BLaER1 (cell line): ENCODE data around the gene ENTPD1.

Source experiments
- H3K27ac ChIP-seq: shearing (Covaris generic); formaldehyde crosslinking; 2 replicates; pipeline ENCODE4 v1.8.1; 2022
- H3K27me3 ChIP-seq: shearing (Covaris generic); formaldehyde crosslinking; 2 replicates; pipeline ENCODE4 v1.8.1; 2022
- H3K36me3 ChIP-seq: shearing (Covaris generic); formaldehyde crosslinking; 2 replicates; pipeline ENCODE4 v1.8.1; 2022
- H3K4me1 ChIP-seq: shearing (Covaris generic); formaldehyde crosslinking; 2 replicates; pipeline ENCODE4 v1.8.1; 2022
- H3K4me2 ChIP-seq: shearing (Covaris generic); formaldehyde crosslinking; 2 replicates; pipeline ENCODE4 v1.8.1; 2022
- H3K4me3 ChIP-seq: shearing (Covaris generic); formaldehyde crosslinking; 2 replicates; pipeline ENCODE4 v1.8.1; 2022
- H3K9ac ChIP-seq: shearing (Covaris generic); formaldehyde crosslinking; 2 replicates; pipeline ENCODE4 v1.8.1; 2022
- H3K9me3 ChIP-seq: shearing (Covaris generic); formaldehyde crosslinking; 2 replicates; pipeline ENCODE4 v1.8.1; 2022
- H4K20me1 ChIP-seq: shearing (Covaris generic); formaldehyde crosslinking; 2 replicates; pipeline ENCODE4 v1.8.1; 2022
- Cebpa-rat ChIP-seq: shearing (Covaris generic); IDR thresholded peaks from 2 replicates; pipeline ENCODE4 v1.8.1; 2022

The ENTPD1 gene

GRCh38 chr10:95836610-95837355, 80.8 kb downstream of the ENTPD1 start:
- 0 out of 2 replicates have a peak overlapping the region, but pooled peaks have one; percentile 32 for H3K27ac ChIP-seq
- H3K36me3 ChIP-seq, result no peaks in the 10 kb centered on the region
- H4K20me1 ChIP-seq, result no peaks in the 10 kb centered on the region
- H3K9me3 ChIP-seq, result no peaks in the 10 kb centered on the region
- peaks cover 21% of the 10 kb centered on the region for H3K4me1 ChIP-seq
- H3K9ac ChIP-seq, result no peak overlapping the region
- H3K4me3 ChIP-seq, result no peak overlapping the region
- H3K4me2 ChIP-seq, result peak overlapping the region; percentile 61
- TF ChIP-seq Cebpa-rat, result no peak
- no peaks in the 10 kb centered on the region for H3K27me3 ChIP-seq

DNA sequence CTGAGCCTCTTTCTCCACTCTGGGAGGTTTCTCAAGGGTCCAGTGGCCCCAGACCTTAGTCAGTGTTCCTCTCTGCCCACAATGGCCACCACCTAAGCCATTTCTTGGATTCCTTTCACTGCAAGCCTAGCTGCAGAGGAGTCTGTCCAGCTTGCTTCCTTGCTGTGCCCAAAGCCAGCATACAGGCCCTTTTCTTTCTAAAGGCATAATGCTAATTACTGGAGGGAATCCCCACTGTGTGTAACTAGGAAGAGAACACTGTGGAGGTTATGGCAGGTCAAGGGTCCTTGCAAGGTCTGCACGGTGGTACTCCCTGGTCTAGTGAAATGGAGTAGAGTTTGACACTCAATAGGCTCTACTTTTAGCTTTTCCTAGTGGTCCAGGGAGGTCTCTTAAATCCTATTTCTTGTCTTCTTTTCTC, 81.4 kb downstream of the ENTPD1 start:
- H3K36me3 ChIP-seq, result no peaks in the 10 kb centered on the region
- H3K4me2 ChIP-seq, result peak overlapping the region; percentile 61
- TF ChIP-seq Cebpa-rat, result no peak
- H3K27me3 ChIP-seq, result no peaks in the 10 kb centered on the region
- 0 out of 2 replicates have a peak overlapping the region, but pooled peaks have one; percentile 32 for H3K27ac ChIP-seq
- H3K9me3 ChIP-seq, result no peaks in the 10 kb centered on the region
- no peak overlapping the region for H3K9ac ChIP-seq
- no peak overlapping the region for H3K4me3 ChIP-seq
- peaks cover 22% of the 10 kb centered on the region for H3K4me1 ChIP-seq
- no peaks in the 10 kb centered on the region for H4K20me1 ChIP-seq

DNA sequence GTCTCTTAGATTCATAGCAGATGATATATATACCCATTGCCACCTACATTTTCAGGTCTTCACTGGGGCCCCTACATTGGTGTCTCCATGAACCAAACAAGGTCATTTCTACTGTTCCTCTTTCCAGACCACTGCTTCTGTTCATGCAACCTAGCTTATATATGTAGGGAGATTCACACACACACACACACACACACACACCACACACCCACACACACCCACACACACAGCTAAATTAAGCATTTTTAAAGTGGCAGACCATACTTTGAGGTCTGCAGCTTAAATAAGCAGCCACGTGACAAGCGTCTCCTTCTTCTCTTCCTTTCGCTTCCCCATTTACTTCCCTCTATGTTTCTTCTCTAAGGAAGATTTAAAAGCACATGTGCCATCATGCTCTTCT, 81.8 kb downstream of the ENTPD1 start:
- H3K9me3 ChIP-seq, result no peaks in the 10 kb centered on the region
- H3K4me1 ChIP-seq, result peaks cover 22% of the 10 kb centered on the region
- no peak for TF ChIP-seq Cebpa-rat
- peak overlapping the region; percentile 61 for H3K4me2 ChIP-seq
- no peak overlapping the region for H3K9ac ChIP-seq
- no peaks in the 10 kb centered on the region for H3K36me3 ChIP-seq
- no peak overlapping the region for H3K4me3 ChIP-seq
- H3K27ac ChIP-seq, result no peak overlapping the region
- H3K27me3 ChIP-seq, result no peaks in the 10 kb centered on the region
- H4K20me1 ChIP-seq, result no peaks in the 10 kb centered on the region

DNA sequence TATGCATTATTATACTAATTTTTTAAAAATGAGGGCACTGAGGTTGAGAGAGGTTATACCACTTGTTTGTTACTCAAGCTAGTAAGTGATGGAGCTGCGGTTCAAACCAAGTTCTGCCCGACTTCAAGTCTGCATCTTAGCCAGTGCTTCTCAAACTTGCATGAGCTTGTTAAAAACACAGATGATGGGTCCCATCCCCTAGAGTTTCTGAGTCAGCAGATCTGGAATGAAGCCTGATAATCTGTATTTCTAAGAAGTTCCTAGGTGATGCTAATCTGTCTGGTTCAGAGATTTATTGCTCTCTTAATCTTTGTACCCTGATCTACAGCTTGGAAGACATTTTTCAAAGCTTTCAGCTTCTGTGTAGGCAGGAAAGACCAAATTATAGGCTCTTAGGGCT, 84.2 kb downstream of the ENTPD1 start:
- H3K27me3 ChIP-seq, result no peaks in the 10 kb centered on the region
- no peak overlapping the region for H3K27ac ChIP-seq
- H3K4me1 ChIP-seq, result peaks cover 22% of the 10 kb centered on the region
- no peak overlapping the region for H3K9ac ChIP-seq
- no peaks in the 10 kb centered on the region for H3K9me3 ChIP-seq
- no peaks in the 10 kb centered on the region for H3K36me3 ChIP-seq
- H3K4me3 ChIP-seq, result no peak overlapping the region
- H4K20me1 ChIP-seq, result no peaks in the 10 kb centered on the region
- H3K4me2 ChIP-seq, result no peak overlapping the region
- TF ChIP-seq Cebpa-rat, result no peak

DNA sequence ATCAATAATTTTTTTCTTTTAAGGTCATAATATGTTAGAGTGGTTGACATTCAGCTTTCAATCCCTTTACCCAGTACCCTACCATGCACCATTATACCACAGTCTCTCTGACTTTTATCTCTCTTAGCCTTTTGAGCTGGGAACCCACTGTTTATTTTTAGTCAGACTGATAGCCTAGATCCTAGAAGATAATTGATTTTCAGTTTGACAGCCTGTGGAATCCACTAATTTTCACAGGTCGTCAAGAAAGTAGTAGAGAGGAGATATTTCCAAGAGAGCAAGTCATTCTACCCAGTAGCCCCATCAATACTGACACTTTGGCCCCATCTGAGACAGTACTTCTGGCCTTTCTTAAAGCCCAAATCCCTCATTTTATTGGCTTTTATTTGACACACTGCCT, 84.7 kb downstream of the ENTPD1 start:
- Histone ChIP-seq H3K9ac (no peak overlapping the region), H3K4me3 (no peak overlapping the region), H3K36me3 (no peaks in the 10 kb centered on the region), H3K4me2 (no peak overlapping the region), H4K20me1 (no peaks in the 10 kb centered on the region), H3K27ac (no peak overlapping the region), H3K9me3 (no peaks in the 10 kb centered on the region), H3K27me3 (no peaks in the 10 kb centered on the region), H3K4me1 (peaks cover 22% of the 10 kb centered on the region)
- no peak for TF ChIP-seq Cebpa-rat

DNA sequence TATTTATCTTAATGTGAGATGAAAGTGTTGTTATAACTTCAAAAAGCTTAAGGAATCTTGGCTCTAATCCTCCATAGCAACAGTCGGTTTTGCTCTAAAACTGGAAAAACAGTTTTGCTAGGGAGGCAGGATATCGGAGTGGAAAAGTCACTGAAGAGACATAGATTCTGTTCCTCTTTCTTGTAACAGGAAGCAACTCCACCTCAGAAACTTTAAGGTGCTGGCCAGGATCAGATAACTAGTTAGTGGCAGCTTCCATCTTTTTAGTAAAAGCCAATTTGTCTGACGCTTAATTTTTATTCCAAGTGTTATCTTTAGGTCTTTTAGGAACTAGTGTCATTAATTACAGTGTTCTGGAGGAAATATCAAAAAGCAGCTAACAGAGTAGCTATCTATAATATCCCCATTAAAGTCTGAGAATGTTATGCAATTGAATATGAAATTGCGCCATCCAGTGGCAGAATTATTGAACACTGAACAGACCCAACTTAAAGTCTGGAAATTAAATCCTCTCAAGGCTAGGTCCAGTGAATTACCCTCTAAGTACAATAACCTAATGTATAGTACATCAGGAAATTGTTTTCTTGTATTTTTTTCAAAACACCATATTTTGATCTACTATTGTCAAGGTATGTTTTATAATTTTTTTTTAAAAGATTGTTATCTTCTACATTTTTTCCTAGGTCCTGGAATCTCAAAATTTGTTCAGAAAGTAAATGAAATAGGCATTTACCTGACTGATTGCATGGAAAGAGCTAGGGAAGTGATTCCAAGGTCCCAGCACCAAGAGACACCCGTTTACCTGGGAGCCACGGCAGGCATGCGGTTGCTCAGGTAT, 85.9 kb downstream of the ENTPD1 start:
- Histone ChIP-seq H3K4me3 (no peak overlapping the region), H3K4me2 (0 out of 2 replicates have a peak overlapping the region, but pooled peaks have one; percentile 20)
- TF ChIP-seq Cebpa-rat, result no peak

GRCh38 chr10:95845411-95845810, 89.4 kb downstream of the ENTPD1 start:
- H3K4me1 ChIP-seq, result peaks cover 6% of the 10 kb centered on the region; the same call in 1 of the 2 replicates
- no peaks in the 10 kb centered on the region for H3K9me3 ChIP-seq
- H3K27me3 ChIP-seq, result no peaks in the 10 kb centered on the region
- H4K20me1 ChIP-seq, result no peaks in the 10 kb centered on the region
- TF ChIP-seq Cebpa-rat, result no peak
- no peak overlapping the region for H3K4me2 ChIP-seq
- H3K27ac ChIP-seq, result no peak overlapping the region
- no peak overlapping the region for H3K4me3 ChIP-seq
- H3K36me3 ChIP-seq, result no peaks in the 10 kb centered on the region
- H3K9ac ChIP-seq, result no peak overlapping the region

More for the DNA sequence above, 85.9 kb downstream of the ENTPD1 start:
- no peaks in the 10 kb centered on the region for H3K36me3 ChIP-seq
- no peaks in the 10 kb centered on the region for H4K20me1 ChIP-seq
- H3K9ac ChIP-seq, result no peak overlapping the region
- no peak overlapping the region for H3K27ac ChIP-seq
- H3K9me3 ChIP-seq, result no peaks in the 10 kb centered on the region
- peaks cover 19% of the 10 kb centered on the region for H3K4me1 ChIP-seq
- no peaks in the 10 kb centered on the region for H3K27me3 ChIP-seq

GRCh38 chr10:95847007-95847406, 91.0 kb downstream of the ENTPD1 start:
- Histone ChIP-seq H3K4me1 (no peaks in the 10 kb centered on the region), H4K20me1 (no peaks in the 10 kb centered on the region), H3K27me3 (no peaks in the 10 kb centered on the region), H3K9ac (no peak overlapping the region), H3K4me3 (no peak overlapping the region), H3K36me3 (no peaks in the 10 kb centered on the region), H3K27ac (no peak overlapping the region), H3K9me3 (no peaks in the 10 kb centered on the region), H3K4me2 (no peak overlapping the region)
- no peak for TF ChIP-seq Cebpa-rat

DNA sequence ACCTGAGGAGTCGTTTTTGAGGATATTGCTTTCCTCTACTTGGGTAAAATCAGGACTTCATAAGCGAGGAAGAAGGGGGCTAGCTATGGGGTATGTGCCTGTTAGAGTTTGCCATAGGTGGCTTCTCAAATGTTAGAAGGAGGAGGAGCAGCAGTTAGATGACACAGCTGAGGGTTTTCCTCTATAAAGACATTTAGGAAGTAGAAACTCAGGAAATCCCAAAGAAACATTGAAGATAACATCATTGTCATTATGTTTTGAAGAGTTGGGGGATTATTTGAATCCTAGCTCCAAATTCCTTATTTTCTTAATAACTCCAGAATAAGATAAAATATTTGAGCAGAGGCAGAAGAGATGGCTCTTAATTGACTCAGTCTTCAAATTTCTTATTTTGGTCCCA, 92.9 kb downstream of the ENTPD1 start:
- no peak for TF ChIP-seq Cebpa-rat
- no peaks in the 10 kb centered on the region for H3K9me3 ChIP-seq
- H3K36me3 ChIP-seq, result no peaks in the 10 kb centered on the region
- H3K4me3 ChIP-seq, result no peak overlapping the region
- no peaks in the 10 kb centered on the region for H3K27me3 ChIP-seq
- H3K4me2 ChIP-seq, result no peak overlapping the region
- no peaks in the 10 kb centered on the region for H4K20me1 ChIP-seq
- no peaks in the 10 kb centered on the region for H3K4me1 ChIP-seq
- H3K27ac ChIP-seq, result no peak overlapping the region
- no peak overlapping the region for H3K9ac ChIP-seq

DNA sequence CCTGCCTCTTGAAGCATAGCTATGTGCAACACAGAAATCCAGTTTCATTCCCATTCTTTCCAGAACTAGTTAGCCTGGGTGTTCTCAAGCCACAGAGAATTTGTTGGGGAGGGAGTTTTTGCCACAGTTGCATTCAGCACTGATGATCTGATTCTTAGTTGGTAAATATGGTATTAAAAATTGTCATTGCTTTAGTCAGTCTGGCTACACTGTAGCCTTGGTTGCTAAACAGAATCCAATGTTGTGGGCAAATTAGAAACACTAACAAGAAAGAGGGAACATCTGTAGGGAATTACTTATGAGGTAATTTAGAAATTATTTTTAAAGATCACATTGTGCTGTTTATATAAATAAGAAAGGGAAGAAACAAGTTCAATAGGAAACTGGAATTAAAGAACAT, 94.8 kb downstream of the ENTPD1 start:
- H3K4me2 ChIP-seq, result no peak overlapping the region
- no peak overlapping the region for H3K4me3 ChIP-seq
- H3K27ac ChIP-seq, result no peak overlapping the region

More for the DNA sequence above, 94.8 kb downstream of the ENTPD1 start:
- Histone ChIP-seq H4K20me1 (no peaks in the 10 kb centered on the region), H3K9ac (no peak overlapping the region), H3K4me1 (no peaks in the 10 kb centered on the region), H3K36me3 (no peaks in the 10 kb centered on the region), H3K27me3 (no peaks in the 10 kb centered on the region), H3K9me3 (no peaks in the 10 kb centered on the region)
- TF ChIP-seq Cebpa-rat, result no peak
